ENCODE measurements around the gene MAT2B.

MAT2B gene

GRCh38 chr5:163563112-163563511, 57.7 kb downstream of the MAT2B start:
- no peak for DNase-seq

GRCh38 chr5:163563880-163564279, 58.5 kb downstream of the MAT2B start:
- no peak for DNase-seq

GRCh38 chr5:163564321-163564938, 59.0 kb downstream of the MAT2B start:
- no peak for DNase-seq

GRCh38 chr5:163565492-163565891, 60.1 kb downstream of the MAT2B start:
- DNase-seq, result no peak

GRCh38 chr5:163565931-163566608, 60.7 kb downstream of the MAT2B start:
- no peak for DNase-seq

- no peak for DNase-seq
Observed at GRCh38 chr5:163566678-163567077, 61.3 kb downstream of the MAT2B start.

- DNase-seq, result no peak
Observed at GRCh38 chr5:163567811-163568210, 62.4 kb downstream of the MAT2B start.
